Measurements from ENCODE around the gene FOXR1.

FOXR1 gene

GRCh38 chr11:118927554-118928100, 43.9 kb upstream of the FOXR1 start:
- peak overlapping the region; percentile 86 for H3K4me3 ChIP-seq (ENCODE audit: low read length)

GRCh38 chr11:118928101-118928869, 43.3 kb upstream of the FOXR1 start:
- H3K4me3 ChIP-seq (ENCODE audit: low read length), result peak overlapping the region; percentile 86
- peak; percentile 94 for DNase-seq (ENCODE audit: low read depth)
- peak; percentile 93 for TF ChIP-seq CTCF (conservative IDR thresholded peaks at IDR 0.05; ENCODE audit: low read length)

More at GRCh38 chr11:118927554-118928100, 43.9 kb upstream of the FOXR1 start:
- TF ChIP-seq CTCF (conservative IDR thresholded peaks at IDR 0.05; ENCODE audit: low read length), result no peak
- no peak for DNase-seq (ENCODE audit: low read depth)

GRCh38 chr11:118928870-118929500, 42.6 kb upstream of the FOXR1 start:
- TF ChIP-seq CTCF (conservative IDR thresholded peaks at IDR 0.05; ENCODE audit: low read length), result no peak
- DNase-seq (ENCODE audit: low read depth), result peak; percentile 31
- peak overlapping the region; percentile 86 for H3K4me3 ChIP-seq (ENCODE audit: low read length)

- peak; percentile 82 for DNase-seq (ENCODE audit: low read depth)
- H3K4me3 ChIP-seq (ENCODE audit: low read length), result peak overlapping the region; percentile 86
- TF ChIP-seq CTCF (conservative IDR thresholded peaks at IDR 0.05; ENCODE audit: low read length), result no peak
Measured at GRCh38 chr11:118929501-118930093, 42.0 kb upstream of the FOXR1 start.

GRCh38 chr11:118930094-118930712, 41.4 kb upstream of the FOXR1 start:
- TF ChIP-seq CTCF (conservative IDR thresholded peaks at IDR 0.05; ENCODE audit: low read length), result peak; percentile 90

GRCh38 chr11:118931571-118931970, 40.0 kb upstream of the FOXR1 start:
- H3K4me3 ChIP-seq (ENCODE audit: low read length), result no peak overlapping the region
- TF ChIP-seq CTCF (conservative IDR thresholded peaks at IDR 0.05; ENCODE audit: low read length), result no peak
- no peak for DNase-seq (ENCODE audit: low read depth)

More at GRCh38 chr11:118930094-118930712, 41.4 kb upstream of the FOXR1 start:
- peak; percentile 62 for DNase-seq (ENCODE audit: low read depth)
- H3K4me3 ChIP-seq (ENCODE audit: low read length), result peak overlapping the region; percentile 86
